HG03103 (cell line): ENCODE data around the gene CLEC10A.
"Not testable (repeated sequence)": the region's sequence is repeated elsewhere in the genome, so short reads cannot be mapped to it uniquely, and the experiment has no call there.

ENCODE experiments used
- ATAC-seq: cut with Tn5 transposase; IDR thresholded peaks from one replicate; pipeline ENCODE4 v1.9.1; 2021; ENCODE audit warnings: low read depth; ENCODE audit not compliant: unreplicated experiment

Gene CLEC10A

DNA sequence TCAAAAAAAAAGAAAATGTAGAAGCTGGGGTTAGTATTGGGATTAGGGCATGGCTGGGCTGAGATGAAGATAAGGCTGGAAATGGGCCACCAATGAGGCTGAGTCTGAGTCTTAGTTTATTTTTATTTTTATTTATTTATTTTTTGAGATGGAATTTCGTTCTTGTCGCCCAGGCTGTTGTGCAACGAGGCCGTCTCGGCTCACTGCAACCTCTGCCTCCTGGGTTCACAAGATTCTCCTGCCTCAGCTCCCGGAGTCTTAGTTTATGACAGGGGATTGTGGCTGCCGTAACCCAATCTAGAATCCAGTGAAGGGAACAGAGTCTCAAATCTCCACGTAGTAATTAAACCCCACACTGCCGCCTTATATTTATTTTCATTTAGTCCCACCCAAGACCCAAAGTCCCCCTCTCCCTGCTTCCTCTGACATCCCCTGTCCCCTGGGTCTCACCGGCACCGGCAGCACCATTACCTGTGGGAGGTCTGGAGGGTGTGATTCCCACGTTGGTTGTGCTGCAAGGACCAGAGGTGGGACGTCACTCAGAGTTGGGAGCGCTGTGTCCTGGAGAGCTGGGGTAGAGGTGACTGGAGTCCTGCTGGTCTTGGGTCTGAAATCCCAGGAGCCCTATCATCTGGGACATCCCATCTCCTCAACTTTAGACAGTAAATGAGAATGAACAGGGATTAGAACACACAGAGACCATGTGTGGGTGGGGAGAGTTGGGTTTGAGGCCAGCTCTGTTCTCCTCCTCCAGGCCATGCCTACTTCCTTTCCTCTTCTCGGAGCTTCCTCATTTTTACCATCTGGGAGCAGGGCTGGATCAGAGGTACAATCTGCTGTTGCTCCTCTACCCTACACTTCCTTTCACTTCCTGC, at the start of gene CLEC10A:
Gene CLEC10A, minus strand, starts transcription at position 671 of the 875 bp plus-strand sequence. CDS start 1,439 bp downstream, outside the sequence.
- no peak for ATAC-seq

DNA sequence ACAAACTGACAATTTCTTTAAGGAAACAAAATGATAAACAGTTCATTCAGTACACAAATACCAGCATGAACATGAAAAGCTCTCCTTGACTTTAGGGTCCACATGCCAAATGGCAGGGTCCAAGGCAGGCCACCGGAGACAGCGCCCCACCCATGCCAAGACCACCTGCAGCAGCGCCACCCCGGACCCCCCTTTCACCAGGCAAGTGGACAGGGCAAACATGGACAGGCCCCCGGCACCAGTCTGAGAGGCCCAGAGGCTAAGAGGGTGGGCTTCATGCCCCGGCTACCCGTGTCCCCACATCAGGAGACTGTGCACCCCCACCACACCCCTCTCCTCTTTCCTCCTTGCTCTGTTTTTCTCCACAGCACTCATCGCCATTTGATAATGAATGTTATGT, 49.3 kb upstream of the CLEC10A start:
- no peak for ATAC-seq

DNA sequence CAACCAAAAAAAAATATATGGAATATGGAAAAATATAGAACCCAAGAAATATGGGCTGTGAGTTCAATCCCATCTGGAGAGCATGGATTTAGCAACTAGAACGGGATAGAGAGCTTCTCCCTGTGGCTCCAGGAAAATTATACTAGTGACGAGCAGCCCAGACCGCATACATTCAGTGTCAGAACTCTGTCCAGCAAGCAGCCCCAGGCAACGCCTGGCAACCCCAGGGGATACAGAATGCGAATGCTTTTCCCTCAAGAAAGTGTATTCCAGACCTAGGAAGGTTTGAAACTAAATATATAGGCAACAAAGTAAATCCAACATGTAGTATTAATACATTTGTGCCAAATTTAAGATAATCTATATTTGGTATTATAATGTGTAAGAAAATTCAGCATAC, 48.1 kb upstream of the CLEC10A start:
- no peak for ATAC-seq

- ATAC-seq, result not testable (repeated sequence)
Measured at GRCh38 chr17:7127501-7127900, 47.5 kb upstream of the CLEC10A start.

DNA sequence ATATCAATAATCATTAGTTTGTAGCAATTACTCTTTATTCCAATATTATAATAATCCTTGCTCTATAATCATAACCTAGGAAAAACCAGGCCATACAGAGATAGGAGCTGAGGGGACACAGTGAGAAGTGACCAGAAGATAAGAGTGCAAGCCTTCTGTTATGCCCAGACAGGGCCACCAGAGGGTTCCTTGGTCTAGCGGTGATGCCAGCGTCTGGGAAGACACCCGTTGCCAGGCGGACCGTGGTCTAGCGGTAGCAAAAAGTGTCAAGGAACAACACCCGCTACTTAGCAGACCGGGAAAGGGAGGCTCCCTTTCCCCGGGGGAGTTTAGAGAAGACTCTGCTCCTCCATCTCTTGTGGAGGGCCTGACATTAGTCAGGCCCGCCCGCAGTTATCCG, 46.3 kb upstream of the CLEC10A start:
- not testable (repeated sequence) for ATAC-seq

- no peak for ATAC-seq
Measured at GRCh38 chr17:7124923-7125322, 44.9 kb upstream of the CLEC10A start.

- ATAC-seq, result no peak
Measured at GRCh38 chr17:7123844-7124243, 43.8 kb upstream of the CLEC10A start.

DNA sequence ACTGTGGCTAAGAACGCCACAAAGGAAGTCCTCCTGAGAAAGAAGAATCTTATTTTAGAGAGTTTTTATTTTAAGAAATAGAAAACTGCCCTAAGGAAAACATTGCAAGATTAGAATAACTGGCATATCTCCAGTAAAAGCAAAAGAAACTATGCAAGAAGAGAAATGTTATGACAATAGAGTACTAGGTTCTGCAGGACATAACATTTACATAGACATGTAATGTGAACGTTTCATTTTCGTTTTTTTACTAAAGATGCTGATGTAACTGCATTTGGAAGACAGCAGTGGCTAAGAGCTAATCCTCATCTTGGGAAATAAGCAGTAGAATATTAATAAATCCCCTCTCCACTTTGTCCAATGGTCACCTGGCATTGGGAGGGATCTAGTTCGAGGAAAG, 42.3 kb upstream of the CLEC10A start:
- ATAC-seq, result no peak

GRCh38 chr17:7120635-7121034, 40.6 kb upstream of the CLEC10A start:
- not testable (repeated sequence) for ATAC-seq

DNA sequence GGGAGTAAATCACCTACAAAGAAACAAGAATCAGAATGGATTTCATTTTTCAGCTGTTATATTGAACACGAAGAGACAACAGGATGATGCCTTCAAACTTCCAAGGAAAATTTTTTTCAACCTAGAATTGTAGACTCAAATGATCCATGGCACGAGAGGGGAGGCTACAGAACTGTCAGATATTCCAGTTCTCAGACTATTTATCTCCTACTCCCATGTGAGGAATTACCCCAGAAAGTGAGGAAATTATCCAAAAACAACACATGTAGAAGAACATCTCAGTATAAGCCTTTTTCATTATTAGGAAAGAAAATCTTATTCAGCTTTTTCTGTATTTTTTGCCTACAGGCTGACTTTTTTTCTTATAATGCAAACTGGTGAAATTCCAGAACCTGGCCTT, 40.1 kb upstream of the CLEC10A start:
- ATAC-seq, result no peak

DNA sequence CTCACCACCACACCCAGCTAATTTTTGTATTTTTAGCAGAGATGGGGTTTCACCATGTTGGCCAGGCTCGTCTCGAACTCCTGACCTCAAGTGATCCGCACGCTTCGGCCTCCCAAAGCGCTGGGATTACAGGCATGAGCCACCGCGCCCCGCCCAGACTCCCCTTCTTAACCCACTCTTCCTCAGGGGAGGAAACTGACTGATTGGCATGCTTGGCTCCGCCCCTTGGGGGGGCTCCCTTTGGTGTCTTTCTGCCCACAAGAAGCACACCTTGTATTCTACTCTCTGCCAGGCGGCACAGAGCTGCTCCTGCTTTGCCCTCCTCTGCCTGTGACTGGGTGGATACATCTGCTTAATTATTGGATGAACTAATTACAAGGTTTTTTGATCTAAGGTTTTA, 39.3 kb upstream of the CLEC10A start:
- ATAC-seq, result no peak

GRCh38 chr17:7114875-7115614, 35.0 kb upstream of the CLEC10A start:
- ATAC-seq, result no peak

GRCh38 chr17:7114241-7114874, 34.3 kb upstream of the CLEC10A start, which contains the start of gene ASGR2:
Gene ASGR2 (minus strand): TSS chr17:7114822. CDS start chr17:7114240, 582 bp downstream.
- ATAC-seq, result no peak

GRCh38 chr17:7113273-7114071, 33.4 kb upstream of the CLEC10A start:
- ATAC-seq, result no peak

- no peak for ATAC-seq
Measured at GRCh38 chr17:7112510-7113108, 32.6 kb upstream of the CLEC10A start.

- ATAC-seq, result no peak
Measured at GRCh38 chr17:7111784-7112509, 31.9 kb upstream of the CLEC10A start.

DNA sequence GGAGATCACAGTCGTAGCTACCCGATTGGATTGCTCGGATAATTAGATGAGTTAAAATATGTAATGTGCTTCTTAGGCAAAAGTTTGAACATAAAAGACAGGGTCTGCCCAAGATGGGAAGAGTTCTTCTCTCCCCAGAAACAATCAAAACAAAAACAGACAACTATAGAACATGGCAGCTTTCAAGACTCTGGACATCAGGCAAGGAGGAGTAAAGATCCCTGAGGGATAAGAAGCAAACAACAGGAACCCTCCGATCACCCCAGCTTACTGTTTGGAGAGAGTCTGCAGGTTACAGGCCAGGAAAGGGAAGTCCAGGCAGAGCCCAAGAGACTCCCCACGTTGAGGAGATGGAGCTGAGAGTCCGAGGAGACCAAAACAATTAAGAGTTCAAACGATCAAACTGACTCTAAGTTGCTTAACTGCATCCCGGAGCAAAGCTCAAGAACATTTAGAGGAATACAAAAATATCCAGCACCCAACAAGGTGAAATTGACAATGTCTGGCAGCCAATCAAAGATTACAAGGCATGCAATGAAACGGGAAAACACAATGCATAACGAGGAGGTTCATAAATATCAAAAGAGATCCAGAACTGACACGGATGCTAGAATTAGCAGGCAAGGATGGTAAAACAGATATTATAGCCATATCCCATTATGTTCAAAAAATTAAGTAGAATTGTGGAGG, 30.7 kb upstream of the CLEC10A start:
- ATAC-seq, result no peak

- ATAC-seq, result no peak
Measured at GRCh38 chr17:7109461-7110322, 29.6 kb upstream of the CLEC10A start.
